ENCODE measurements around the gene RPS3.

Gene RPS3

DNA sequence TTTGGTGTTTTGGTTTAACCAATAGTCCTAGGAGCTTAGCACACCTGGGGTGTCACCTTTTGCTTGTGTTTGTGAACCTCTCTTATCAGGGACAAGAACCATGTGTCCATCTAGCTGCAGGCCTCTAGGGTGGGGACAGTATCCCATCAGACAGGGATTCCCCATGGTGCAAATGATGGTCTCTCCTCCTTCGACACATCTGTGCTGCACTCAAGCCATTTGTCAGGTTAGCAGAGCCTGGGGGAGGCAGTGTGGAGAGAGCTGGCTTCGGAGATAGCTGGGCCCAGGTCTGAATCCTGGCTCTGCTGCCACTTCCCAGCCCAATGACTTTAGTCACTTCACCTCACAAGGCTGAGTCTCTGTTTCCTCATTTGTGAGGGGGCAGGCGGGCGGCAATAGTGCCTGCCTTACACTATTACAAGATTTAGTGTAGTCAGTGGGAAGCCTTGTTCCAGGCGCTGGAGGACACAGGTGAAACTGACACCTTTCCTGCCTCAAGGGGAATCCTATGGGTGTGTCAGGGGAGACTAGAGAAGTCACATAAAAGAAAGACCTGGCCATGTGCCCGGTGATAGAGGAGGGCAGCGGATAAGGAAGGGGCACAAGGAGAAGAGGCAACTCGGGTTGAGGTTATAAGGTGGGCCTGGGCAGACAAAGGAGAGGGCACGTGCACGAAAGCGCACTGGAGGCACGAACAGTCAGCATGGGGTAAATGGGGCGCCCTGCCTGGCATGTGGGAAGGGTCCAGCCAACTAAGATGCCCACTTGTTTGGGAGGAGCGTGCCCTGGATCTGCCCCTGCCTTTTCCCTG lies 21.1 kb downstream of the RPS3 start:
- no peak for DNase-seq

DNA sequence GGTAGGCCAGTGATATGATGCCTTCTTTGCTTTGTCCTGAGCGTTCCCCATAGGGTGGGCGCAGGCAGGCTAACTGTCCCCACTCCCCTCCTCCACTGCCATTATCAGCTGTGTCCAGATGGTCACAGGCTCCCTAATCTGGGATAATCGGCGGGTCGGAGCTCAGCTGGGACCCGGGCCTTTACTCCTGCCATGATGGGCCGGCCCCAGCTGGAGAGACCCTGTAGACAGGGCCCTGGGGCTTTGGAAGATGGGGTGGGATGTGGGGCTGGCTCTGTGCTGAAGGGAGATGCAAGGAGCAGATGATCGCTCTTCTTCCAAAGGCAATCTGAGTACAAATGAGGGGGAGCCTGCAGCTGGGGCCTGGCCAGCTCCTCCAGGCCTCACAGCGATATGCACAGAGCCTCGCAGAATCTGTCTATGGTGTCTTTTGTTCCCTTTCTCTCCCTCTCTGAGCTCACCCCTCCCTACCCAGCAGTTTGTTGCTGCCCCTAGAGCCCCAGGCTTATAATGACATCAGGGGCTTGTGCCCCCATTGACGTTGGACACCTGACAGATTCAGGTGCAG lies 21.8 kb downstream of the RPS3 start:
- DNase-seq, result no peak

- DNase-seq, result no peak
These were observed 22.6 kb downstream of the RPS3 start for GRCh38 chr11:75421902-75422247.

DNA sequence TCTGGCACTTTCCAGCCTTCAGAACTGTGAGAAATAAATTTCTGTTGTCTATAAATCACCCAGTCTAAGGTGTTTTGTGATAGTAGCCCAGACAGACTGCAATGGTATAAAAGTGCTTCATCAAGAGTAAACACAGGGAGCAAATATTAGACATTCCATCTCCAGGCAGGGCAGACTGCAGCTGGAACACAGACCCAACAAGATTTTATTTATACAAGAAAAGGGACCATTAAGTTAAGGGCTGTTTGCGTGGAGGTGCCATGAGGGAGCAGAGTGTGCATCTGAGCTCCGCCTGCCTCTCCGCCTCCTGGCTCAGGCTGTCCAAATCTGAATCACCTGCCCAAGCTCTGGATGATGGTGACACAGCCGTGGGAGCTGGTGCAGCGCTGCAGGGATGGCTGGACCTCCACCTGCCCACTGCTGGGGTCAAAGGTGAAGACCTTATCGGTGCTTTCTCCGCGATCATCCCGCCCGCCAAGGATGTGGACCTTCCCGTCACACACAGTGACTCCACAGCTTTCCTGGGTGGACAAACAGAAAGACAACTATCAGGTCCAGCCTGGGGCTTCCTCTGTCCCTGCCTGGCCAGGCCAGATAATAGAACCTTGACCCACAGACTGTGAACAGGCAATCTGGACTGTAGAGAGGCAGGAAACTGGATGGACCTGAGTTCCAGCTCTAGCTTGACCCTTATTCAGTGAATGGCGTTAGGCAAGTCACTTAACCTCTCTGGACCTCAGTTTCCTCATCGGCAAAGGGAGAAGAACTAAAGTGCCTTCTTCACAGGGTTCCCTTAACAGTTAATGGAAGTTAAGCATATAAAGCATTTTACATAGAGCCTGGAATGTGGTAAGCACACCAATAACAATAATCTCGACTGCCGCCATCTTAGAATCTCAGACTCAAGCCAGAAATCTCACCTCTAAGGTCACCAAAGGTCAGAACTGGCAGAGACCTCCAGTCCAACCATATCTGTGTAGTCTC lies 23.2 kb downstream of the RPS3 start:
- no peak for DNase-seq

GRCh38 chr11:75423721-75424120 lies 24.4 kb downstream of the RPS3 start:
- no peak for DNase-seq

DNA sequence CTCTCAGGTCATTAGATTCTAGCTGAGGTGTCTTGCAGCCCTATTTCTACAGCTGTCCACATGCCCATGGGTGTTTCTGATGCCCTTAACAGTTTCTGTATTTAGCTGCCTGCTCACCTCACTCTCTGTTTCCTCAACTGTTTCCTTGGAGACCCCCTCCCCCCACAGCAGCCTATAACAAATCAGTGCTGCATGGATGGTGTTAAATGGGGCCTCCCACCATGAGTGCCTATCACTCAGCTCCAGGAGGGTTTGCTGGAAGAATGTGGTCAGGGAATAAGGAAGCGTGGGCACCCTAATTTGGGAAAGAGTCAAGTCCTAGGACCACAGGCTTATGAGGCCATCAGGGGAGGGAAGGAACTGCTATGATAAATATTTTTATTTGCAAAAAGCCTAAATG lies 25.1 kb downstream of the RPS3 start:
- no peak for DNase-seq

DNA sequence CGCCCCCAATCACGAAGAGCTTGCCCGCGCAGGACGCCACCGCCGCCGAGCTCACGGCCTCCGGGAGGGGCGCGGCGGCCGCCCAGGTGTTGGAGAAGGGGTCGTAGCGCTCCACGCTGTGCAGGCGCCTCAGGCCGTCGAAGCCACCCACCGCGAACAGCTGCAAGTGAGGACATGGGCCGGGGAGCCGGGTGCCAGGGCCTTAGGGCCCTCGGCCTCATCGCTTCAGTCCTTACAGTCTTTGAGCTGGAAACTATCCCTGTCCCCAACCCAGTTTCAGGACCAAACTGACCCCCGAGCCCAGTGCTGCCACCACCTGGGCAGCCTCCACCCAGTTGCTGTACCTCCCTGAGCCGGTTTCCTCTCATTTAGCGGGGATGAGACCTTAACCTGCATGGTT lies 26.1 kb downstream of the RPS3 start:
- no peak for DNase-seq

DNA sequence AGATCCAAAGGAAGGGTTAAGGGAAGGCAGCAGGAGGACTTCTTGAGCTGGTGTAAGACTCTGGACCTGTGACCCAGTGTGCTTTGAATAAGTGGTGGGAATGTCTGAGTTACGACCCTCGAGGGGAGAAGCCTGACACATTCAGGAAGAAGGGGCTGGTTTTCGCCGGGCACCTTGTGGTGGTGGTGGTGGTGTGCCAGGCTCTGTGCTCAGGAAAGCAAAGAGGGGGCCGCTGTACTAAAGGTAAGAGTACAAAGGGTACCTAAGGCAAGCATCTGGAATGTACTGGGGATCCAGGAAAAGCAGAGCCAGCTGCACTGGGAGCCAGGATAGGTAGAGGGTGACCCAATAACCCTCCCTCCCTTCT lies 27.4 kb downstream of the RPS3 start:
- DNase-seq, result no peak

DNA sequence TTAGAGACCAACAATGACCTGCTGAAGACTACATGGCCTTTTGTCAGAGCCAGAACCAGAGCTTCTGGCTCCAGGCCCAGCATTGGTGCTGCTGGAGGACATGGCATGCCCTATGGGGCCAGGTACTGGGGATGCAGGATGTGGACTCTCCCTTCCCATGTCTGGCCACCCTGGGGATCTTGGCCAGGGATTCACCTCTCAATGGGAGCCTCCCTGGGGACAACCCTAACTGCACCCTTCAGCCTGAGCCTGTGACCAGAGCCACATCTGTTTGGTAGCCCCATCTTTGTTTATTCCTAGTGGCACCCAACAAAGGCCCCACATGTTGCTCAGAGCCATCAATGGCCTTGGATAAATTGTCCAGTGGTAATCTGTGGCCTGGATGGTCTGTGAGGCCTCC lies 27.9 kb downstream of the RPS3 start:
- no peak for DNase-seq

DNA sequence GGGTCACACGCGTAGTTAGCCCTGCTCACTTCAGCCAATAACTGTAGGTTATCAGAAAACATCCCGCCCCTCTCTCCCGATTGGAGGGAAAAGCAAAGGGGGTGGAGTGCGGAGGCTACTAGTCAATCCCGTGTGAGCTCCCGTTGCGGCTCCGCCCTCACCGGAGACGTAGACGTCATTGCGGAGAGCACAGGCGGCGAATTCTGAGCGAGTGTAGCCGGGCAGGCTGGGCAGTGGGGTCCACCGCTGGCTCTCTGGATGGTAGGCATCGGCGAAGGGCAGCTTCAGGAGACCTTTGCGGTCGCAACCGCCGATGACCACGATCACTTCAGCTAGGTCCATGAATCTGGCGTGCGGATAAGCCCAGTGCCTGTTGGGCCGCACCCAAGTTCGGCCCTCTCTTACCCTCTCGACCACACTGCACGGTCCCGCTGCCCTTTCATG lies 29.0 kb downstream of the RPS3 start:
- DNase-seq, result peak; percentile 27 to 68 (median 52)

GRCh38 chr11:75428989-75429640 lies 29.8 kb downstream of the RPS3 start:
- DNase-seq, result no peak

DNA sequence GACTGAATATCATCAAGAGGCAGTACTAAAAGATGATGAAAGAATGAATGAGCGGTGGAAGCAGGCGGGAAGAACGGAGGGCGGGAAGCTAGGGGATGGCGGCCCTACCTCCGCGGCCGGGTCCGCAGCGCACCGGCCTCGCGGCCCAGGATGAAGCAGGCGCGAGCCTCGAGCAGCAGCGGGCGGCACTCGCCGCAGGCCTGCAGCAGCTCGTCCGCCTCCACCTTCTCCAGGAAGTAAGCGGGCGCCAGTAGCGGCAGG lies 30.3 kb downstream of the RPS3 start:
- no peak for DNase-seq

DNA sequence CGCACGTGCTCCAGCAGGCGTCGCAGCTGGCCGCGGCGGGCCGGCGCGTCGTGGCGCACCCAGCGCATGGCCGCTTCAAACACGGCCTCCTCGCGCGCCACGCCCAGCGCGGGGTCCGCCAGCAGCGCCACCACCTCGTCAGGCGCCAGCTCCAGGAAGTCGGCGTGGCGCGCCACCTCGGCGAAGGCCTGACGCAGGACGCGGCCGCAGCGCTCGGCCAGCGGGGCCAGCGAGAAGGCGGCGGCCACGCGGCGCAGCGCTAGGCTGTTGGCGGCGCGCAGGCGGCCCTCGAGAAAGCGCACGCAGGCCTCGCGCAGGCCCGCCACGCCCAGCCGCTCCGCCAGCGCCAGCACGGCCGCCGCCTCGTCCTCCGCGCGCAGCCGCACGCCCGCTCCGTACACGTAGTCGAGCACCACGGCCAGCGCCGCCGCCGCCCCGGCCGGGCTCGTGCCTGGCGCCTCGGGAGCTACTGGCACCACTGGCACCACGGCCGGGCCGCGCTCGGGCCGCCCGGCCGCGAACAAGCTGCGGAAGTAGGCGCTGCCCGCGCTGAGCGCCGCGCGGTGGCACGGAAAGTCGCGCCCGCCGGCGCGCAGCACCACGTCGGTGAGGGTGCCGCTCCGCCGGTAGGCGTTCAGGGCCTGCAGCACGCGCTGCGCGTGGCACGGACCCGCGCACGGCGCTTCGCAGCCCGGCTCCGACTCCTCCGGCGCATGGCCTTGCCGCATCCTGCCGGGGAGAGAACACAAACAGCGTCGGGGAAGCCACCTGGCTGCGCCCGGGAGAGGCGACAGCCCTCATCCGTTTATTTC lies 30.8 kb downstream of the RPS3 start:
- DNase-seq, result peak; percentile 27 to 66 (median 45)

DNA sequence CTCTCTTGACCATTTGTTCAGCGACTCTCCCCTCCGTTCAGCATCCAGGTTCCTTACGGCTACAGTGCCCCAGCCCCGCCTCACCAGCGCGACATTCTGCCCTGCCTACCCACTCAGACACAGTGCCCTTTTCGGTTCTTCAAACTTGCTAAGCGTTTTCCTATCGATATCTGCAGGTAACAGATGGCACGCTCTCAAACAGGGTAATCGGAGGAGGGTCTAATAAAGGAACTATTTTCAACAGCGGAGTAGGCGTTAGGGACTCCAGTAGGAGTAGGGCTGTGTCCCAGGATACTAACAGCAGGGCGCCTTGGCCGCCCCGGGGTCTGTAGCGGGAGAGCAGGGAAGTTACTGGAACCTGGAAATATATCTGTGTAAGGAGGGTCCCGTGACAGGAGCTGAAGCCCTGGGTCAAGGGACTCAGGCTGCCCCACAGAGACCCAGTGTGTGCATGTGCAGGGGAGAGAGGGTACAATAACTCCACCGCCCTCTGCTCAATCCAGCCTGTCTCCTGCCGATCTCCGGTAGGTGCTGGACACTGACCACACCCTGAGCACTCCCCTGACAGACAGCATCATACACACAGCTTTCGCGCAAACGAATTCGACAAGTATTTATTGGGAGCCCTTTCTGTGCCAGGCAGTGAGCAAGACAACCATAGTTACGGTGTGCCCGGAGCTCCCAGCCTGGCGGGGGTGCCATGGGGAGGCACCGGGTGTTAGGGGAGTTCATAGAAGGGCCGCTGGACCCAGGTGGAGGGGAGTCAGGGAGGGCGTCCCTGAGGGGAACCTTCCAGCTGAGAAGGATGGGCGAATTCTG lies 31.6 kb downstream of the RPS3 start:
- DNase-seq, result no peak

GRCh38 chr11:75431533-75432525 lies 32.5 kb downstream of the RPS3 start:
- no peak for DNase-seq

DNA sequence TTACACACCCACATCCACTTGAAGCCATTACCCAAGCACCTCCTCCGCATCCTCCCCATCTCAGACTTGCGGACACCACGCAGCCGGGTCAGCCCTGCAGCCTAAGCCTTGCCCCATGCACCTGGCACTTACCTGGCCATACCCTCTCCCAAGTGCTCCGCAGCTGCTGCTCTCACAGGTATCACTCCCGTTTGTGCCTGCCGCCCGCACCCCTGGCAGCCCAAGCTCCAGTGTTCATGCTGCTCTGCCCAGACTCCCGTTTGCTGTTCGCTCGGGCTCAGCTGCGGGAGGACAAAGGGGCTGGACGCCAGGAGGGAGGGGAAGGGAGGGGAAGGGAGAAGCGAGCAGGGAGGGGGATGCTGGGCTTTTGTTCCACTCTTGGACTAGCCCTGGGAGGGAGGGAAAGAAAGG lies 33.6 kb downstream of the RPS3 start, which contains the start of gene KLHL35:
KLHL35 (minus strand) TSS at position 293 of the 411 bp plus-strand sequence. CDS start 2,574 bp downstream, outside the sequence.
- no peak for DNase-seq

DNA sequence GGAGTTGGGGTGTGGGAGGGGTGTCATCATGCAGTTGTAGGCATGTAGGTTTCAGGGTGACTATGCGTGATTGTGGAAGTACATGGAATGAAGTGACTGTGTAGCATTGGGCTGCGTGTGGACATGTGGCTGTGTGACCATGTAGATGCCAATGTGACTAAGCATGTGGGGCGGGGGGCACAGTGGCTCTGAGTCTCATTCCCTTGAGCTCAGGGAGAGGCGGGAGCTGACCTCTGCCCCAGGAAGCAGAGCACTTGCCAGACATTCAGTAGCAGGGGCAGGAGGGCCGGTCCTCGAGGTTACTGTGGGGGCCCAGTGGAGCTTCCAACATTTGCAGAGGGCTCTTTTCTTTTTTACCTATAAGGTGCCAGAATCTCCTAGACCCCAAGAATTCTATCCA lies 34.1 kb downstream of the RPS3 start:
- no peak for DNase-seq

DNA sequence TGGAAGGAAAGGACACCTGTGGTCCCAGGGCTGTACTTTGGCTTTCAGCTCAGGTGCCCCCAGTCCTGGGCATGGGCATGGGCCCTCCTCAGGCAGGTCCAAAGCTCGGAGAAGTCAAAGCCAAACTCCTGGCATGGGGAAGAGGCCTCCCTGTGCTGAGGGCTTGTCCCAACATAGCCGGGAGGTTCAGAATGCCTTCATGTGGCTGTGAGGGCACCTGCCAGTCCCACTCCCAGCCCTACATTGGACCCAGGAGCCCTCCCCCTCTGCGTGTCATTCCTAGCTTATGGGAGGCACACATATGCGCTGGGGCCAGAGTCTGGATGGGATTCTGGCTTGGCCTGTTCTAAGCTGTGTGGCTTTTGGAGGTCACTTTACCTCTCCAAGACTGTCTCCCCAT lies 34.7 kb downstream of the RPS3 start:
- no peak for DNase-seq

- no peak for DNase-seq
These were observed 35.7 kb downstream of the RPS3 start for GRCh38 chr11:75434886-75435570.

DNA sequence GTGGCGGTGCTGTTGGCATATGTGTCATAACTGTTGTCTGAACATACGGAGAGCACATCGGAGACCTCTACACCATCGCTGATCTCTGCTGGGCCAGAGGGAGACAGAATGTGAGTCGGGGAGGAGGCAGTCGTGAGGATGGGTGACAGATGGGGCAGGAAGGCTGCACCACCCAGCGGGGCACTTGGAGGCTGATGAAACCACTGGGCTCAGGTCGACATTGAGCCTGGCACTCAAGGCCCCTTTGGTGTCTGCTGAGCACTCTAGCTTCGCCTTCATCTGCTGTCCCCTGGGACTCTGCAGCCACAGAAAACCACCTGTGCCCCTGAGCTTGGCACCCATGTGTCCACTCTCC lies 36.2 kb downstream of the RPS3 start:
- no peak for DNase-seq
